Effector memory CD8-positive, alpha-beta T cell (primary cell): Measurements from ENCODE around the gene SNTB2.
"Not testable (repeated sequence)": the region's sequence is repeated elsewhere in the genome, so short reads cannot be mapped to it uniquely, and the experiment has no call there.

ENCODE experiments used
- ATAC-seq: fragments of 150-1000 bp; cut with Tn5 transposase; replicated peaks from 2 replicates; pipeline ENCODE4 v1.10.0; 2021; ENCODE audit warnings: mild to moderate bottlenecking, moderate library complexity
- DNase-seq, 3 experiments: peaks; one replicate each; pipeline ENCODE4 v3.0.0; 2021
- H3K27ac Mint-ChIP-seq, 2 donors: one replicate each; pipeline ENCODE4 v1.8.0; 2022; ENCODE audit warnings: mild to moderate bottlenecking in 2 of 2, mixed read lengths in 2 of 2, moderate library complexity in 2 of 2
- H3K27me3 Mint-ChIP-seq, 2 donors: one replicate each; pipeline ENCODE4 v1.8.0; 2022; ENCODE audit warnings: mixed read lengths in 2 of 2
- H3K36me3 Mint-ChIP-seq: one replicate; pipeline ENCODE4 v1.8.0; 2022; ENCODE audit warnings: mild to moderate bottlenecking, moderate library complexity, mixed read lengths; ENCODE audit not compliant: insufficient read depth
- H3K4me1 Mint-ChIP-seq, 2 donors: one replicate each; pipeline ENCODE4 v1.8.0; 2022; ENCODE audit warnings: low read depth in 2 of 2, mixed read lengths in 2 of 2
- H3K4me3 Mint-ChIP-seq, 2 donors: one replicate each; pipeline ENCODE4 v1.8.0; 2022; ENCODE audit warnings: mild to moderate bottlenecking in 2 of 2, mixed read lengths in 2 of 2, moderate library complexity in 2 of 2
- H3K9me3 Mint-ChIP-seq, 2 donors: one replicate each; pipeline ENCODE4 v1.8.0; 2022; ENCODE audit warnings: mixed read lengths in 2 of 2
- total RNA-seq, 9 experiments: gene quantifications; one replicate each; lab custom pipeline; 2026; lab: John Stamatoyannopoulos, UW

The SNTB2 gene
- 14.8 to 52.6 (median 37.6) reads per million in 9 experiments for total RNA-seq

GRCh38 chr16:69186642-69187445, at the start of gene SNTB2:
Gene SNTB2 (plus strand): TSS chr16:69187164. CDS start chr16:69187167, 3 bp downstream.
- peak; percentile 81 for ATAC-seq
- Mint-ChIP-seq H3K27ac (peak within 1 kb of the TSS; percentile 91 to 99), H3K27me3 (no peaks in the 10 kb centered on the region), H3K4me3 (peak within 1 kb of the TSS; percentile 98 to 100), H3K9me3 (no peaks in the 10 kb centered on the region), H3K36me3 (peaks cover 13% of the 10 kb centered on the region), H3K4me1 (peaks cover 34 to 47% of the 10 kb centered on the region in 2 donors)
- peak; percentile 69 to 80 (median 71) for DNase-seq

DNA sequence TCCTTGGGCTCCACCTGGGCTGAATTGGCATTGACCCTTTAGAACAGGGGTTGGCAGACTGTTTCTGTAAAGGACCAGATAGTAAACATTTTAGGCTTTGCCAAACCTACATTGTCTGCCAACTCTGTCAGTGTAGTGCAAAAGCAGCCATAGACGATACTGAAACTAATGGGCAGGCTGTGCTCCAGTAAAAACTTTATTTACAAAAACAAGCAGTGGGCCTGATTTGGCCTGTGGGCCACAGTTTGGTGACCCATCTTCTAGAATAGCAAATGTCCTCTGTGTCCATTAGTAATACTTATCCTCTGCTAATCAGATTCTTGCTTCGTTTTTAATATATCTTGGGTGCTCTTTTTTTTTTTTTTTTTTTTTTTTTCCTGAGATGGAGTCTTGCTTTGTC, 48.4 kb upstream of the SNTB2 start:
- DNase-seq = no peak
- Mint-ChIP-seq H3K9me3 (no peaks in the 10 kb centered on the region), H3K27ac (no peak overlapping the region), H3K4me3 (no peak overlapping the region), H3K27me3 (no peaks in the 10 kb centered on the region), H3K4me1 (peaks cover 8 to 16% of the 10 kb centered on the region in 2 donors), H3K36me3 (peaks cover 46% of the 10 kb centered on the region)
- no peak for ATAC-seq

GRCh38 chr16:69139464-69139863, 47.5 kb upstream of the SNTB2 start:
- not testable (repeated sequence) for ATAC-seq, H3K27ac Mint-ChIP-seq, H3K4me3 Mint-ChIP-seq, DNase-seq, H3K9me3 Mint-ChIP-seq, H3K27me3 Mint-ChIP-seq, H3K4me1 Mint-ChIP-seq
- H3K36me3 Mint-ChIP-seq = peaks cover 54% of the 10 kb centered on the region

GRCh38 chr16:69141014-69141413, 46.0 kb upstream of the SNTB2 start:
- Mint-ChIP-seq H3K36me3 (peaks cover 67% of the 10 kb centered on the region), H3K27ac (no peak overlapping the region), H3K9me3 (no peaks in the 10 kb centered on the region), H3K4me1 (peaks cover 0 to 5% of the 10 kb centered on the region in 2 donors), H3K27me3 (no peaks in the 10 kb centered on the region), H3K4me3 (no peak overlapping the region)
- no peak for DNase-seq
- no peak for ATAC-seq

DNA sequence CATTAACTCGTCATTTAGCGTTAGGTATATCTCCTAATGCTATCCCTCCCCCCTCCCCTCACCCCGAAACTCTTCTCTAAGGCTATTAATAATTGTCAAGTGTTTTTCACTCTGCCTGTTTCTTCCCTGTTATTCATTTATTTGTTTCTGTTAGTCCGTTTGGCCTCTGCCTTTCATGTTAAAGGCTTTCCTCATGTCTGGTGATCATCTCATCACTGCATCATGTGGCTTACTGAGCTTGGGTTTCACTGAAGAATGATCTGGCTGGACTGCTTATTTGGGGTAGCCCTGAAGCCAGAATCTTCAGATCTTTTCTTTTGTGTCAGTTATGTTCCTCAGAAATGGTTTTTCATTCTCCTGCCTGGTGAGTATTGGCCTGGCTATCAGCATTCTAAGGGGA, 45.0 kb upstream of the SNTB2 start:
- peaks cover 0 to 5% of the 10 kb centered on the region in 2 donors for H3K4me1 Mint-ChIP-seq
- H3K9me3 Mint-ChIP-seq = no peaks in the 10 kb centered on the region
- no peak overlapping the region for H3K4me3 Mint-ChIP-seq
- DNase-seq (no peak), ATAC-seq (no peak)
- H3K27ac Mint-ChIP-seq = no peak overlapping the region
- peaks cover 73% of the 10 kb centered on the region for H3K36me3 Mint-ChIP-seq
- H3K27me3 Mint-ChIP-seq = no peaks in the 10 kb centered on the region

- no peak for ATAC-seq
- Mint-ChIP-seq H3K4me3 (no peak overlapping the region), H3K9me3 (no peaks in the 10 kb centered on the region), H3K27ac (no peak overlapping the region), H3K36me3 (peaks cover 73% of the 10 kb centered on the region), H3K27me3 (no peaks in the 10 kb centered on the region), H3K4me1 (no peaks in the 10 kb centered on the region)
- no peak for DNase-seq
These were observed 43.8 kb upstream of the SNTB2 start for GRCh38 chr16:69143116-69143515.

DNA sequence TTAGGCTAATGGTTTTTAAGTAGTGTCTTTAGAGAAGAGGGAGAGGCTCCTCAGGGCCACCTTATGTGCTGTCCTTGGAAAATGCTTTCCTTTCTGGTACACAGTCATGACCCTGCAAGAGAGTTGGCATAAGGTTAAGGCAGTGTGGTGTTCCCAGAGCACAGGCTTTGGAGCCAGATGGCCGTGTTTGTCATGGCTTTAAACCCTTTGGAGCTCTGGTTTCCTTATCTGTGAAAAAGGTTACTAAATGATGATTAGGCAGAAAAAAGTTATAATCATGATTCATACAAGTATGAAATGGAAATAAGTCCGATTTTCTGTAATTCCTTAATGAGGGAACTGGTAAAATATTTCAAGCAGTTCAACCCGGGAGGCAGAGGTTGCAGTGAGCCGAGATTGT, 41.3 kb upstream of the SNTB2 start:
- DNase-seq = no peak
- Mint-ChIP-seq H3K4me3 (no peak overlapping the region), H3K27ac (peak overlapping the region in 1 of 2 donors; percentile 0), H3K9me3 (no peaks in the 10 kb centered on the region), H3K27me3 (no peaks in the 10 kb centered on the region), H3K36me3 (peaks cover 73% of the 10 kb centered on the region), H3K4me1 (no peaks in the 10 kb centered on the region)
- ATAC-seq = no peak

DNA sequence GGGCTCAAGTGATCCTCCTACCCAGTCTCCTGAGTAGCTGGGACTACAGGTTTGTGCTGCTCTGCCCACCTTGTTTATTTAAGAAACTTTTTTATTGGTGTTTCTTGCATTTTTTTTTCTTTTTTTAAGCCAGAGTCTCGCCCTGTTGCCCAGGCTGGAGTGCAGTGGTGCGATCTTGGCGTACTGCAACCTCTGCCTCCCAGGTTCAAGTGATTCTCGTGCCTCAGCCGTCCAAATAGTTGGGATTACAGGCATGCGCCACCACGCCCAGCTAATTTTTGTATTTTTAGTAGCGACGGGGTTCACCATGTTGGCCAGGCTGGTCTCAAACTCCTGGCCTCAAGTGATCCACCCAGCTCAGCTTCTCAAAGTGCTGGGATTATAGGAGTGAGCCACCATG, 37.3 kb upstream of the SNTB2 start:
- ATAC-seq, H3K27me3 Mint-ChIP-seq, H3K27ac Mint-ChIP-seq, H3K4me1 Mint-ChIP-seq, H3K9me3 Mint-ChIP-seq, H3K4me3 Mint-ChIP-seq, DNase-seq: not testable (repeated sequence)
- peaks cover 87% of the 10 kb centered on the region for H3K36me3 Mint-ChIP-seq

DNA sequence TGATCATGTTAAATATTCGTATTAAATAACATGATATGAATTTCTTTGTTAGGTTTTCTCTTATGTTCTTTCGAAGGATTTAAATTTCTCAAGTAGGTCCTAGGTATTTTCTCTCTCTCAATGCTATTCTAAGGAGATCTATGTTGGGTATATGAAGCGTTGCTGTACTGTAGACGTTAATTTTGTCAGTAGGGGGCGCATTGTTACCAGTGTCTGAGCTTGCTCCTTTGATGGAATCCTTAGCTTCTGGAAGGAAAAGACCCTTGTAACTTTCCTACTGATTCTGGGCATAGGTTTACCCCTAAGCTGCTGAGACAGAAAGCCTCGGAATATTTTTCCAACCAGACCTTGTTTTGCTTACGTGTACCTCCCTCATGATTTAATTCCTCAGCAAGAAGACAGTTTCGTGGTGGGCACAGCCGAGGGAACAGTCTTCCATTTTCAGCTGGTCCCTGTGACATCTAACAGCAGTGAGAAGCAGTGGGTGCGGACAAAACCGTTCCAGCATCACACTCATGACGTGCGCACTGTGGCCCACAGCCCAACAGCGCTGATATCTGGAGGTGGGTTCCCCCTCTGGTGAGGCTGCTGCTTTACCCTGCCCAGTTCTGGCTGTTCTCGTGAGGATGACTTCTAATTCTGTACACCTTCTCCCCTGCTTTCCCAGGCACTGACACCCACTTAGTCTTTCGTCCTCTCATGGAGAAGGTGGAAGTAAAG, 36.7 kb upstream of the SNTB2 start:
- no peaks in the 10 kb centered on the region for H3K27me3 Mint-ChIP-seq
- ATAC-seq = peak; percentile 82
- no peak overlapping the region for H3K27ac Mint-ChIP-seq
- H3K4me1 Mint-ChIP-seq = peaks cover 0 to 3% of the 10 kb centered on the region in 2 donors
- no peak overlapping the region for H3K4me3 Mint-ChIP-seq
- DNase-seq = peak; percentile 54 to 65 (median 63)
- H3K9me3 Mint-ChIP-seq = no peaks in the 10 kb centered on the region
- peaks cover 87% of the 10 kb centered on the region for H3K36me3 Mint-ChIP-seq

DNA sequence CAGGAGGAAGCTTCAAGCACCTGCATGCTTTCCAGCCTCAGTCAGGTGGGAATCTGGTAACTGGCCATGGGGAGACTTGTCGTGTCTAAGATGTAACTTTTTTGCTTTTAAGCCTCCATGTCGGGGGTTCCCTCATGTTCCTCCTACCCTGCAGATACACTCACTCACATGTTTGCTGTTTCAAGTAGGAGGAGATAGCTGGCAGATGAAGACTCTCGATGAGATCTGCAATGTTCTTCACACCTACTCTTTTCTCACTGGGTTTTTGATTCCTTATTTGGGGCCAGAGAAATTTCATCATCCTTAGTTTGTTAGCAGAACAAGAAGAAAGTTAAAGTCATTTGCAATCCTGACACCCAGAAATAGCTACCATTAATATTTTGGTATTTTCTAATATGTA, 29.8 kb upstream of the SNTB2 start:
- DNase-seq (no peak), ATAC-seq (no peak)
- Mint-ChIP-seq H3K4me1 (peaks cover 0 to 3% of the 10 kb centered on the region in 2 donors), H3K36me3 (peaks cover 70% of the 10 kb centered on the region), H3K27me3 (no peaks in the 10 kb centered on the region), H3K27ac (no peak overlapping the region), H3K4me3 (no peak overlapping the region), H3K9me3 (no peaks in the 10 kb centered on the region)

- Mint-ChIP-seq H3K27me3 (no peaks in the 10 kb centered on the region), H3K36me3 (peaks cover 62% of the 10 kb centered on the region), H3K4me3 (no peak overlapping the region), H3K9me3 (no peaks in the 10 kb centered on the region), H3K27ac (no peak overlapping the region), H3K4me1 (peaks cover 0 to under 1% of the 10 kb centered on the region in 2 donors)
- ATAC-seq (no peak), DNase-seq (no peak)
These were observed 26.8 kb upstream of the SNTB2 start for GRCh38 chr16:69160192-69160591.

DNA sequence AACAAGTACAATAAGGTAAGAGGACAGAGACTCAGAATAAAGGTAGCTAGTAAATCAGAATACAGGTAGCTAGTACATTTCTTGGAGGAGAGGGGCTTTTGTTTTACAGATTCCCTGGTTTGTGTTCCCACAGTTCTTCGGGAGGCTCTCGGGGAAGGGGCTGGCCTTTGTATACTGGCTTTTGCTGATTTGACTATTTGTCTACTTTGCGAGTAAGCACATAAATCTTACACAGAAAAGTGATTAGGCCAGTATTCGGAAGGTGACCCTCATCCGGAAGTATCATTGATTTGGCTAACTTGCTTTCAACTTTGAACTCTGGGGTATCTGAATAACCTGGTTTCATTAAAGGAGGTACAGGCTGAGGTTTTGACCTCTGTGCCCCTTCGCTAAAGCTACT, 21.4 kb upstream of the SNTB2 start:
- Mint-ChIP-seq H3K36me3 (peaks cover 50% of the 10 kb centered on the region), H3K4me3 (no peak overlapping the region), H3K27ac (peak overlapping the region in 1 of 2 donors; percentile 89), H3K4me1 (peaks cover 16 to 21% of the 10 kb centered on the region in 2 donors), H3K9me3 (no peaks in the 10 kb centered on the region), H3K27me3 (no peaks in the 10 kb centered on the region)
- DNase-seq = no peak
- no peak for ATAC-seq

DNA sequence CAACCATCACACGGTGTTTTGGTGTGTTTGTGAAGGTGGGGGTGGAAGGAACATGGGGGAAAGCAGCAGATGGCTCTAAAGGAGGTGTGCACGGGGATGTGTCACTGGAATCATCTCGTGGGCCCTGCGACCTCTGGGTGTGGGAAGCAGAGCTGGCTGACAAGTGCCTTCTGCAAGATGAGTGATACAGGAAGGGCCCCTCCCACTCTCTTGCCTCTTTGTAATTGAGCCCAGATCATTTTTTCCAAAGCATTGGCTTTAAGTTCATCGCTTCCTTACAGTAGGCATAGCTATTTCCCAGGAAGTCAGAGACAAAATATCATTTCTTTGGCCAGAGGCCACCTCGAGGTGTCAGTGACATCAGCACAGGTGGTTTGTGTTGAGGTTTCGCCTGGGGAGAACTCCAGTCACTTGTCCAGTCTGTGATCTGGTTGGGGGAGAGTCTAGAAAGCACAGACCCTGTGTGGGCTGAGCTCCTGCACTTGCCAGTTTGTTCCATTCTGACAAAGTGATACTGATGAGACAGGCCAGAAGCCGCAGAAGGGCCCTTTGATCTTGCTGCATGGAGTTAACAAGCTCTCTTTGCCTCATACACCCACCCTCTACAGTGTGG, 20.6 kb upstream of the SNTB2 start:
- ATAC-seq = peak; percentile 72
- no peaks in the 10 kb centered on the region for H3K27me3 Mint-ChIP-seq
- DNase-seq = no peak
- peak overlapping the region; percentile 23 to 59 for H3K4me3 Mint-ChIP-seq
- peaks cover 51% of the 10 kb centered on the region for H3K36me3 Mint-ChIP-seq
- H3K9me3 Mint-ChIP-seq = no peaks in the 10 kb centered on the region
- peak overlapping the region; percentile 78 to 89 for H3K27ac Mint-ChIP-seq
- H3K4me1 Mint-ChIP-seq = peaks cover 16 to 21% of the 10 kb centered on the region in 2 donors
